ENCODE data around the gene LMAN2L.

LMAN2L gene

GRCh38 chr2:96739076-96739632 is 710 bp downstream of the LMAN2L start:
- H3K27me3 Mint-ChIP-seq, result no peaks in the 10 kb centered on the region
- H3K36me3 Mint-ChIP-seq, result peaks cover 5% of the 10 kb centered on the region
- no peak overlapping the region for H3K27ac Mint-ChIP-seq
- H3K4me3 Mint-ChIP-seq, result peak overlapping the region; percentile 100
- no peaks in the 10 kb centered on the region for H3K9me3 Mint-ChIP-seq
- H3K4me1 Mint-ChIP-seq, result peaks cover 35% of the 10 kb centered on the region

- Mint-ChIP-seq H3K27ac (no peak overlapping the region), H3K27me3 (no peaks in the 10 kb centered on the region), H3K9me3 (no peaks in the 10 kb centered on the region), H3K4me1 (peaks cover 35% of the 10 kb centered on the region), H3K36me3 (peaks cover 7% of the 10 kb centered on the region), H3K4me3 (no peak overlapping the region)
These were observed 2.0 kb downstream of the LMAN2L start for GRCh38 chr2:96737831-96738230.

GRCh38 chr2:96737251-96737650 is 2.6 kb downstream of the LMAN2L start:
- H3K27me3 Mint-ChIP-seq, result no peaks in the 10 kb centered on the region
- no peak overlapping the region for H3K27ac Mint-ChIP-seq
- H3K9me3 Mint-ChIP-seq, result no peaks in the 10 kb centered on the region
- peaks cover 35% of the 10 kb centered on the region for H3K4me1 Mint-ChIP-seq
- peaks cover 7% of the 10 kb centered on the region for H3K36me3 Mint-ChIP-seq
- H3K4me3 Mint-ChIP-seq, result peak overlapping the region; percentile 7

- Mint-ChIP-seq H3K4me3 (no peak overlapping the region), H3K4me1 (peaks cover 22% of the 10 kb centered on the region), H3K27ac (no peak overlapping the region), H3K27me3 (no peaks in the 10 kb centered on the region), H3K9me3 (no peaks in the 10 kb centered on the region), H3K36me3 (peaks cover 14% of the 10 kb centered on the region)
These were observed 4.8 kb downstream of the LMAN2L start for GRCh38 chr2:96734880-96735583.

GRCh38 chr2:96733931-96734330 is 5.9 kb downstream of the LMAN2L start:
- Mint-ChIP-seq H3K36me3 (peaks cover 12% of the 10 kb centered on the region), H3K27ac (no peak overlapping the region), H3K27me3 (no peaks in the 10 kb centered on the region), H3K4me1 (peaks cover 12% of the 10 kb centered on the region), H3K4me3 (no peak overlapping the region), H3K9me3 (no peaks in the 10 kb centered on the region)

- peaks cover 15% of the 10 kb centered on the region for H3K36me3 Mint-ChIP-seq
- no peaks in the 10 kb centered on the region for H3K9me3 Mint-ChIP-seq
- H3K27ac Mint-ChIP-seq, result no peak overlapping the region
- H3K27me3 Mint-ChIP-seq, result no peaks in the 10 kb centered on the region
- peaks cover 4% of the 10 kb centered on the region for H3K4me1 Mint-ChIP-seq
- no peak overlapping the region for H3K4me3 Mint-ChIP-seq
These were observed 9.7 kb downstream of the LMAN2L start for GRCh38 chr2:96730212-96730611.

- no peak overlapping the region for H3K4me3 Mint-ChIP-seq
- H3K36me3 Mint-ChIP-seq, result peaks cover 14% of the 10 kb centered on the region
- H3K27me3 Mint-ChIP-seq, result no peaks in the 10 kb centered on the region
- H3K9me3 Mint-ChIP-seq, result no peaks in the 10 kb centered on the region
- H3K4me1 Mint-ChIP-seq, result peaks cover 3% of the 10 kb centered on the region
- no peak overlapping the region for H3K27ac Mint-ChIP-seq
These were observed 10.1 kb downstream of the LMAN2L start for GRCh38 chr2:96729748-96730147.

GRCh38 chr2:96727431-96727830 is 12.4 kb downstream of the LMAN2L start:
- no peaks in the 10 kb centered on the region for H3K4me1 Mint-ChIP-seq
- H3K27me3 Mint-ChIP-seq, result no peaks in the 10 kb centered on the region
- no peak overlapping the region for H3K4me3 Mint-ChIP-seq
- H3K36me3 Mint-ChIP-seq, result peaks cover 13% of the 10 kb centered on the region
- no peak overlapping the region for H3K27ac Mint-ChIP-seq
- H3K9me3 Mint-ChIP-seq, result no peaks in the 10 kb centered on the region

GRCh38 chr2:96726131-96726530 is 13.7 kb downstream of the LMAN2L start:
- no peak overlapping the region for H3K4me3 Mint-ChIP-seq
- no peaks in the 10 kb centered on the region for H3K4me1 Mint-ChIP-seq
- no peak overlapping the region for H3K27ac Mint-ChIP-seq
- no peaks in the 10 kb centered on the region for H3K27me3 Mint-ChIP-seq
- H3K36me3 Mint-ChIP-seq, result peaks cover 11% of the 10 kb centered on the region
- H3K9me3 Mint-ChIP-seq, result no peaks in the 10 kb centered on the region

- Mint-ChIP-seq H3K27me3 (no peaks in the 10 kb centered on the region), H3K36me3 (peaks cover 2% of the 10 kb centered on the region), H3K27ac (peak overlapping the region; percentile 15), H3K9me3 (no peaks in the 10 kb centered on the region), H3K4me3 (no peak overlapping the region), H3K4me1 (no peaks in the 10 kb centered on the region)
These were observed 23.5 kb downstream of the LMAN2L start for GRCh38 chr2:96716388-96716787.

- H3K9me3 Mint-ChIP-seq, result no peaks in the 10 kb centered on the region
- H3K36me3 Mint-ChIP-seq, result peaks cover 6% of the 10 kb centered on the region
- H3K27ac Mint-ChIP-seq, result no peak overlapping the region
- H3K27me3 Mint-ChIP-seq, result no peaks in the 10 kb centered on the region
- no peak overlapping the region for H3K4me3 Mint-ChIP-seq
- H3K4me1 Mint-ChIP-seq, result no peaks in the 10 kb centered on the region
These were observed 24.2 kb downstream of the LMAN2L start for GRCh38 chr2:96715658-96716057.

- no peak overlapping the region for H3K27ac Mint-ChIP-seq
- no peaks in the 10 kb centered on the region for H3K27me3 Mint-ChIP-seq
- H3K9me3 Mint-ChIP-seq, result no peaks in the 10 kb centered on the region
- H3K4me1 Mint-ChIP-seq, result no peaks in the 10 kb centered on the region
- H3K4me3 Mint-ChIP-seq, result no peak overlapping the region
- H3K36me3 Mint-ChIP-seq, result peaks cover 16% of the 10 kb centered on the region
These were observed 28.9 kb downstream of the LMAN2L start for GRCh38 chr2:96710985-96711384.

GRCh38 chr2:96703021-96703751 is 36.7 kb downstream of the LMAN2L start:
- Mint-ChIP-seq H3K4me1 (no peaks in the 10 kb centered on the region), H3K27ac (no peak overlapping the region), H3K9me3 (no peaks in the 10 kb centered on the region), H3K36me3 (peaks cover 7% of the 10 kb centered on the region), H3K27me3 (no peaks in the 10 kb centered on the region), H3K4me3 (no peak overlapping the region)

GRCh38 chr2:96702098-96702785 is 37.6 kb downstream of the LMAN2L start:
- Mint-ChIP-seq H3K27me3 (no peaks in the 10 kb centered on the region), H3K9me3 (no peaks in the 10 kb centered on the region), H3K4me1 (no peaks in the 10 kb centered on the region), H3K4me3 (no peak overlapping the region), H3K27ac (no peak overlapping the region), H3K36me3 (peaks cover 4% of the 10 kb centered on the region)

- Mint-ChIP-seq H3K27me3 (no peaks in the 10 kb centered on the region), H3K4me1 (no peaks in the 10 kb centered on the region), H3K27ac (no peak overlapping the region), H3K36me3 (peaks cover 1% of the 10 kb centered on the region), H3K9me3 (no peaks in the 10 kb centered on the region), H3K4me3 (no peak overlapping the region)
These were observed 38.2 kb downstream of the LMAN2L start for GRCh38 chr2:96701636-96702035.

GRCh38 chr2:96700086-96700485 is 39.8 kb downstream of the LMAN2L start:
- Mint-ChIP-seq H3K4me3 (no peak overlapping the region), H3K9me3 (no peaks in the 10 kb centered on the region), H3K27ac (no peak overlapping the region), H3K36me3 (peaks cover 1% of the 10 kb centered on the region), H3K4me1 (no peaks in the 10 kb centered on the region), H3K27me3 (no peaks in the 10 kb centered on the region)

Data from activated naive CD4-positive, alpha-beta T cell treated with anti-CD3 and anti-CD28 coated beads, Interleukin-2, amount 50 U/mL, for 24 hours (primary cell).